ENCODE data around the gene WDR59.

DNA sequence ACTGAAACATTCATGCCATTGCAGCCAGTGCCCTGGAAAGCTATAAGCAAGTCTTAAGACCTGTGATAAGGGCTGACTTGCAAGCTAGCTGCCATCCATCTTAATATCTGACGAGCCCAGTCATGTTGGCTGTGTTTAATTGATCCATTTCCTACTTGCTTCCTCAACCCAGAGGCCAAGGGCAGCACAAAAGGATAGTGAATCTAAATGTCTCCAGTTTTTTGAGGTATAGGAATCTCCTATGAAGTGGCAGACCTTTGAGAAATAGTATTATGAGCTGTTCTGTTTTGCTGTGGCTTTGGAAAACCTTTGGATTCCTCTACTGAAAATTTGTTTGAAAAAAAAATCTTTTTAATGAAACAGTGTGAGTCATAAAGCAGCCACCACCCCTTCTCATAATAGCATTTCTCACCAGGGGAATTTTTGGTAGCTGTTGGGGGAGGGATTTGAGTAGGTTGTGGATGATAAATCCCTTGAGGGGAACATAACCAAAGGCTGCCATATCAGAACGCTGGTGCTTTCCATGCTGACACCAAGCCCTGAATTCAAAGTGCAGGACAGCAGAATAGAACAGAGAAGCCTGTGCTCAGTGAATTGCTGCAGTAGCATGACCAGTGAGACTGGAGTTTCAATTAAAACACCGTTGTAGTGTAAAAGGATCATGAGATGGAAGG, 26.8 kb upstream of the WDR59 start:
- TF ChIP-seq, protein P1, sequence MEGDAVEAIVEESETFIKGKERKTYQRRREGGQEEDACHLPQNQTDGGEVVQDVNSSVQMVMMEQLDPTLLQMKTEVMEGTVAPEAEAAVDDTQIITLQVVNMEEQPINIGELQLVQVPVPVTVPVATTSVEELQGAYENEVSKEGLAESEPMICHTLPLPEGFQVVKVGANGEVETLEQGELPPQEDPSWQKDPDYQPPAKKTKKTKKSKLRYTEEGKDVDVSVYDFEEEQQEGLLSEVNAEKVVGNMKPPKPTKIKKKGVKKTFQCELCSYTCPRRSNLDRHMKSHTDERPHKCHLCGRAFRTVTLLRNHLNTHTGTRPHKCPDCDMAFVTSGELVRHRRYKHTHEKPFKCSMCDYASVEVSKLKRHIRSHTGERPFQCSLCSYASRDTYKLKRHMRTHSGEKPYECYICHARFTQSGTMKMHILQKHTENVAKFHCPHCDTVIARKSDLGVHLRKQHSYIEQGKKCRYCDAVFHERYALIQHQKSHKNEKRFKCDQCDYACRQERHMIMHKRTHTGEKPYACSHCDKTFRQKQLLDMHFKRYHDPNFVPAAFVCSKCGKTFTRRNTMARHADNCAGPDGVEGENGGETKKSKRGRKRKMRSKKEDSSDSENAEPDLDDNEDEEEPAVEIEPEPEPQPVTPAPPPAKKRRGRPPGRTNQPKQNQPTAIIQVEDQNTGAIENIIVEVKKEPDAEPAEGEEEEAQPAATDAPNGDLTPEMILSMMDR (IDR thresholded peaks at IDR 0.05): no peak
- no peak for TF ChIP-seq EZH2 (IDR thresholded peaks at IDR 0.05; ENCODE audit: borderline replicate concordance, insufficient read depth, low read depth, low read length, poor library complexity, severe bottlenecking)
